H9 (cell line): ENCODE measurements around the gene GPR15LG. TPM values are rescaled to one million over a fixed set of nuclear protein-coding genes. Genes with fewer than 3 reads are reported as not detected.
A peak's percentile ranks its signal among the peaks of the same experiment; 100 is the strongest.

Experiments
- DNase-seq: peaks from one replicate; pipeline ENCODE4 v3.0.0-alpha.2; 2017
- H2AFZ ChIP-seq: one replicate; pipeline ENCODE4 v1.6.1; 2013; ENCODE audit warnings: mild to moderate bottlenecking, low read length, control low read depth, moderate library complexity
- H2AK5ac ChIP-seq: 2 replicates; pipeline ENCODE4 v1.6.1; 2013; ENCODE audit warnings: low read length, control low read depth, mixed read lengths; ENCODE audit not compliant: insufficient read length
- H2BK120ac ChIP-seq: one replicate; pipeline ENCODE4 v1.6.1; 2013; ENCODE audit warnings: low read depth, mild to moderate bottlenecking, low read length, control low read depth, inconsistent platforms; ENCODE audit not compliant: poor library complexity, severe bottlenecking
- H2BK12ac ChIP-seq: 2 replicates; pipeline ENCODE4 v1.6.1; 2013; ENCODE audit warnings: low read length, control low read depth, mixed read lengths, low read depth; ENCODE audit not compliant: insufficient read length
- H2BK15ac ChIP-seq: 2 replicates; pipeline ENCODE4 v1.6.1; 2013; ENCODE audit warnings: low read depth, low read length, control low read depth
- H2BK20ac ChIP-seq: one replicate; pipeline ENCODE4 v1.6.1; 2013; ENCODE audit warnings: low read depth, mild to moderate bottlenecking, low read length, control low read depth, inconsistent platforms; ENCODE audit not compliant: poor library complexity, severe bottlenecking
- H2BK5ac ChIP-seq: 2 replicates; pipeline ENCODE4 v1.6.1; 2013; ENCODE audit warnings: low read length, control low read depth, mixed read lengths; ENCODE audit not compliant: insufficient read length
- H3K14ac ChIP-seq: 2 replicates; pipeline ENCODE4 v1.6.1; 2013; ENCODE audit warnings: low read length, control low read depth; ENCODE audit not compliant: insufficient read depth
- H3K18ac ChIP-seq: 2 replicates; pipeline ENCODE4 v1.6.1; 2013; ENCODE audit warnings: low read depth, mild to moderate bottlenecking, mixed read lengths, low read length, control low read depth; ENCODE audit not compliant: insufficient read length
- H3K23ac ChIP-seq: 2 replicates; pipeline ENCODE4 v1.6.1; 2013; ENCODE audit warnings: low read length, control low read depth, mixed read lengths, low read depth; ENCODE audit not compliant: insufficient read length
- H3K23me2 ChIP-seq: 2 replicates; pipeline ENCODE4 v1.6.1; 2013; ENCODE audit warnings: low read depth, mild to moderate bottlenecking, mixed read lengths, low read length, control low read depth; ENCODE audit not compliant: insufficient read length, poor library complexity, severe bottlenecking
- H3K27ac ChIP-seq: 2 replicates; pipeline ENCODE4 v1.5.1; 2013; ENCODE audit warnings: low read length, control low read depth, mixed read lengths, low read depth; ENCODE audit not compliant: insufficient read length
- H3K27me3 ChIP-seq: 2 replicates; pipeline ENCODE4 v1.6.1; 2013; ENCODE audit warnings: low read length, control low read depth, inconsistent platforms; ENCODE audit not compliant: insufficient read depth
- H3K4ac ChIP-seq: 2 replicates; pipeline ENCODE4 v1.6.1; 2013; ENCODE audit warnings: low read depth, mild to moderate bottlenecking, control low read depth, inconsistent platforms, low read length, moderate library complexity
- H3K4me1 ChIP-seq: 2 replicates; pipeline ENCODE4 v1.6.1; 2013; ENCODE audit warnings: low read length, control low read depth, inconsistent platforms; ENCODE audit not compliant: insufficient read depth
- H3K4me2 ChIP-seq: 2 replicates; pipeline ENCODE4 v1.6.1; 2013; ENCODE audit warnings: low read length, control low read depth, mixed read lengths; ENCODE audit not compliant: insufficient read length, insufficient read depth
- H3K56ac ChIP-seq: 2 replicates; pipeline ENCODE4 v1.6.1; 2013; ENCODE audit warnings: low read depth, mild to moderate bottlenecking, mixed read lengths, low read length, control low read depth; ENCODE audit not compliant: insufficient read length
- H3K79me1 ChIP-seq: 2 replicates; pipeline ENCODE4 v1.6.1; 2013; ENCODE audit warnings: low read depth, mild to moderate bottlenecking, moderate library complexity, low read length, control low read depth, inconsistent platforms; ENCODE audit not compliant: insufficient read depth, poor library complexity, severe bottlenecking
- H3K79me2 ChIP-seq: 2 replicates; pipeline ENCODE4 v1.6.1; 2013; ENCODE audit warnings: low read length, control low read depth, inconsistent platforms; ENCODE audit not compliant: insufficient read depth
- H3K9ac ChIP-seq: 2 replicates; pipeline ENCODE4 v1.6.1; 2013; ENCODE audit warnings: low read length, control low read depth, mixed read lengths; ENCODE audit not compliant: insufficient read length; ENCODE audit errors: extremely low read depth
- H3K9me3 ChIP-seq: one replicate; pipeline ENCODE4 v1.6.1; 2013; ENCODE audit warnings: low read depth, low read length, inconsistent platforms; ENCODE audit not compliant: control insufficient read depth
- H3T11ph ChIP-seq: one replicate; pipeline ENCODE4 v1.6.1; 2013; ENCODE audit warnings: mild to moderate bottlenecking, low read length, control low read depth, inconsistent platforms
- H4K20me1 ChIP-seq: one replicate; pipeline ENCODE4 v1.6.1; 2013; ENCODE audit not compliant: control insufficient read depth, insufficient read length, insufficient read depth
- H4K5ac ChIP-seq: 2 replicates; pipeline ENCODE4 v1.6.1; 2013; ENCODE audit warnings: low read depth, mild to moderate bottlenecking, mixed read lengths, low read length, control low read depth; ENCODE audit not compliant: insufficient read length
- H4K8ac ChIP-seq: replicated peaks from 2 replicates; pipeline ENCODE4 v1.6.1; 2013; ENCODE audit warnings: low read length, control low read depth, mixed read lengths, low read depth; ENCODE audit not compliant: insufficient read length
- H4K91ac ChIP-seq: 2 replicates; pipeline ENCODE4 v1.6.1; 2013; ENCODE audit warnings: low read depth, mild to moderate bottlenecking, moderate library complexity, mixed read lengths, low read length, control low read depth; ENCODE audit not compliant: insufficient read length
- H3K27ac Mint-ChIP-seq, 3 experiments: 2 replicates in 2 of 3; 3 replicates in 1 of 3; pipeline ENCODE4 v1.8.0; 2020 to 2021; ENCODE audit warnings: mixed read lengths in 3 of 3, mild to moderate bottlenecking in 1 of 3, moderate library complexity in 1 of 3
- H3K27me3 Mint-ChIP-seq: 2 replicates; pipeline ENCODE4 v1.8.0; 2021; ENCODE audit warnings: low read depth, mild to moderate bottlenecking, moderate library complexity, mixed read lengths
- H3K36me3 Mint-ChIP-seq, 3 experiments: 2 replicates in 2 of 3; 3 replicates in 1 of 3; pipeline ENCODE4 v1.8.0; 2020 to 2021; ENCODE audit warnings: low read depth in 3 of 3, mixed read lengths in 3 of 3; ENCODE audit not compliant: insufficient read depth in 1 of 3
- H3K4me1 Mint-ChIP-seq, 2 experiments: 2 replicates each; pipeline ENCODE4 v1.8.0; 2020; ENCODE audit warnings: mixed read lengths in 2 of 2
- H3K4me3 Mint-ChIP-seq, 2 experiments: 2 replicates in 1 of 2; 3 replicates in 1 of 2; pipeline ENCODE4 v1.8.0; 2020 to 2021; ENCODE audit warnings: mild to moderate bottlenecking in 2 of 2, mixed read lengths in 2 of 2, moderate library complexity in 1 of 2
- H3K9me3 Mint-ChIP-seq, 2 experiments: 2 replicates in 1 of 2; 3 replicates in 1 of 2; pipeline ENCODE4 v1.8.0; 2020; ENCODE audit warnings: mild to moderate bottlenecking in 2 of 2, mixed read lengths in 2 of 2, moderate library complexity in 1 of 2
- CTCF ChIP-seq: fragments of 200-600 bp; sonication (generic); conservative IDR thresholded peaks from 3 replicates; pipeline ENCODE4 v1.8.0; 2021; ENCODE audit warnings: antibody characterized with exemption, mild to moderate bottlenecking
- WGBS: extraction: QIAGEN DNeasy Blood & Tissue Kit; methylation state at CpG from one replicate; pipeline ENCODE4 v1.1.7; 2013; ENCODE audit warnings: missing lambda C conversion rate, low lambda C conversion rate, mixed read lengths; ENCODE audit not compliant: insufficient read length; ENCODE audit errors: extremely low coverage; 5-methylcytosine and 5-hydroxymethylcytosine counted together
- total RNA-seq: library from RNA; stranded (reverse); gene quantifications from 2 replicates; pipeline ENCODE4 v1.2.1, GENCODE V29; 2021

Gene GPR15LG
- total RNA-seq, 1 experiment from 2014 or later, result not detected

- H3K27ac Mint-ChIP-seq, result peak overlapping the region; percentile 92 to 97 (median 97)
- peak overlapping the region; percentile 70; the same call in 1 of the 2 replicates for H3K14ac ChIP-seq
- H3T11ph ChIP-seq, result peak overlapping the region; percentile 1
- no peak overlapping the region for H3K23ac ChIP-seq
- no peak overlapping the region for H2BK120ac ChIP-seq
- no CpG with 5 or more reads among the region's 20 CpGs for WGBS
- H4K5ac ChIP-seq, result no peak overlapping the region
- H3K4me1 Mint-ChIP-seq, result peaks cover 26 to 28% of the 10 kb centered on the region in 2 experiments
- H3K9me3 Mint-ChIP-seq, result no peaks in the 10 kb centered on the region
- H3K9ac ChIP-seq, result peak overlapping the region; percentile 13
- H3K4ac ChIP-seq, result no peak overlapping the region
- H3K27me3 ChIP-seq, result no peaks in the 10 kb centered on the region
- H3K4me3 Mint-ChIP-seq, result peak overlapping the region; percentile 97 to 99
- no peak overlapping the region for H2BK20ac ChIP-seq
- peak overlapping the region; percentile 72 for H3K18ac ChIP-seq
- H3K36me3 Mint-ChIP-seq, result peaks cover 2 to 13% (median 12%) of the 10 kb centered on the region in 3 experiments; a peak in 6 of 7 replicates
- H3K79me1 ChIP-seq, result peaks cover 4% of the 10 kb centered on the region
- no peak overlapping the region for H2BK5ac ChIP-seq
- H3K4me2 ChIP-seq, result peak overlapping the region; percentile 58
- peaks cover 8% of the 10 kb centered on the region; the same call in 1 of the 2 replicates for H3K4me1 ChIP-seq
- H2BK15ac ChIP-seq, result no peak overlapping the region
- H3K79me2 ChIP-seq, result peaks cover 10% of the 10 kb centered on the region
- peak overlapping the region; percentile 57 for H2BK12ac ChIP-seq
- H3K23me2 ChIP-seq, result peaks cover 5% of the 10 kb centered on the region
- H2AFZ ChIP-seq, result peak overlapping the region; percentile 71
- no peak overlapping the region for H4K91ac ChIP-seq
- H4K20me1 ChIP-seq, result no peaks in the 10 kb centered on the region
- H3K56ac ChIP-seq, result no peak overlapping the region
- DNase-seq, result no peak
- TF ChIP-seq CTCF, result no peak
- peaks cover 4% of the 10 kb centered on the region for H3K27me3 Mint-ChIP-seq
- H2AK5ac ChIP-seq, result no peak overlapping the region
- H3K27ac ChIP-seq, result no peak overlapping the region
- no peaks in the 10 kb centered on the region for H3K9me3 ChIP-seq
- peak overlapping the region; percentile 89 for H4K8ac ChIP-seq
Measured at GRCh38 chr10:84138478-84139125, 35.0 kb upstream of the GPR15LG start.
